PFSK-1 (cell line): ENCODE results near the gene CRYAB. TPM values are rescaled to one million over a fixed set of nuclear protein-coding genes. Genes with fewer than 3 reads are reported as not detected.

Source experiments
- FOXP2 ChIP-seq: optimal IDR thresholded peaks from 2 replicates; pipeline ENCODE3; 2011; ENCODE audit warnings: borderline replicate concordance, control low read depth, inconsistent platforms; ENCODE audit not compliant: insufficient read depth; ENCODE audit errors: extremely low read length, extremely low read depth
- POLR2AphosphoS5 ChIP-seq: IDR thresholded peaks from 2 replicates; pipeline ENCODE4 v1.6.1; 2012; ENCODE audit warnings: low read depth, mild to moderate bottlenecking, control low read depth, low read length, moderate library complexity
- SIN3A ChIP-seq: IDR thresholded peaks from 2 replicates; pipeline ENCODE4 v1.6.1; 2012; ENCODE audit warnings: mild to moderate bottlenecking, low read length, moderate library complexity, borderline replicate concordance; ENCODE audit not compliant: insufficient read depth
- TAF1 ChIP-seq: IDR thresholded peaks from 2 replicates; pipeline ENCODE4 v1.6.1; 2012; ENCODE audit warnings: low read length, control low read depth, borderline replicate concordance; ENCODE audit not compliant: insufficient read depth
- polyA plus RNA-seq: library from polyadenylated mRNA; unstranded; fragments of >200 nt; gene quantifications from one replicate; pipeline ENCODE4 v1.2.1, GENCODE V29; 2012; ENCODE audit warnings: low read depth, missing spikeins; ENCODE audit not compliant: insufficient read length
- TF ChIP-seq, protein P1 (sequence below), 2 experiments: IDR thresholded peaks; 2 replicates each; pipeline versions ENCODE4 v1.6.1 to v1.8.0; 2011 to 2012; ENCODE audit warnings: low read depth in 2 of 2, low read length in 2 of 2, control low read depth in 1 of 2, inconsistent platforms in 1 of 2, mild to moderate bottlenecking in 1 of 2, moderate library complexity in 1 of 2; ENCODE audit not compliant: insufficient read depth in 1 of 2

CRYAB gene, protein sequence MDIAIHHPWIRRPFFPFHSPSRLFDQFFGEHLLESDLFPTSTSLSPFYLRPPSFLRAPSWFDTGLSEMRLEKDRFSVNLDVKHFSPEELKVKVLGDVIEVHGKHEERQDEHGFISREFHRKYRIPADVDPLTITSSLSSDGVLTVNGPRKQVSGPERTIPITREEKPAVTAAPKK
- polyA plus RNA-seq = 2.5 TPM

DNA sequence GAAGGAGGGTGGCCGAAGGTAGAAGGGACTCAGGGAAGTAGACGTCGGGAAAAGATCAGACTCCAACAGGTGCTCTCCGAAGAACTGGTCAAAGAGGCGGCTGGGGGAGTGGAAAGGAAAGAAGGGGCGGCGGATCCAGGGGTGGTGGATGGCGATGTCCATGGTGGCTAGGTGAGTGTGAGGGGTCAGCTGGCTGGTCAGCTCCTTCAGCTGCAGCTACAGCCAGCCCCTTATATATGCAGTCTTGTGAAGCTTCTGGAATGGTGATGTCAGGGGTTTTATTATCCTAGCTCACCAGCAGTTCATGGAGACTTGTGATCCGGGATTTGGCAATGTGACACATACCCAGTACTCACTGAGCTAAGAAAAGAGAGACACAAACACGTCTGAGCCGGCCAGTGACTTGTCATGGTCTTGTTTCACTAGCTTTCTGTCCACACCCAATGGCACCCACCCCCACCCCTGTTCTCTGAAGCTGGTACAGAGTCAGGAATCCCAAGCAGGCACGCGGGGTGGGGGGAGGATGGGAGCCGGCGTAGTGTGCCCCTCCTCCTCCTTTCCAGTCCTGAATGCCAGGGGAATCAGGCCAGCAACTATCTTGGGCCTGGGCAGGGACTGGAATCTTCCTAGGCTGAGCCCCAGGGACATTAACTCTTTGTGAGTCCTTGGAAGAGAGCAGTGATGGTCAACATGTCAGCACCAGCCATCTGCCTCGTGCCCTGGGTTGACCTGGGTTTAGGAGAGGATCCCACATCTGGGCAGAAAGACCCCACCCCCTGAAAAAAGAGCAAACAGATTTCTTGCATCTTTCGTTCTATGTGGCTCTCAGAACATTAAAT, at the start of gene CRYAB:
TSS of gene CRYAB (minus strand) at position 208 of the 839 bp plus-strand sequence. CDS start at position 162, 46 bp downstream.
- TF ChIP-seq, protein P1, sequence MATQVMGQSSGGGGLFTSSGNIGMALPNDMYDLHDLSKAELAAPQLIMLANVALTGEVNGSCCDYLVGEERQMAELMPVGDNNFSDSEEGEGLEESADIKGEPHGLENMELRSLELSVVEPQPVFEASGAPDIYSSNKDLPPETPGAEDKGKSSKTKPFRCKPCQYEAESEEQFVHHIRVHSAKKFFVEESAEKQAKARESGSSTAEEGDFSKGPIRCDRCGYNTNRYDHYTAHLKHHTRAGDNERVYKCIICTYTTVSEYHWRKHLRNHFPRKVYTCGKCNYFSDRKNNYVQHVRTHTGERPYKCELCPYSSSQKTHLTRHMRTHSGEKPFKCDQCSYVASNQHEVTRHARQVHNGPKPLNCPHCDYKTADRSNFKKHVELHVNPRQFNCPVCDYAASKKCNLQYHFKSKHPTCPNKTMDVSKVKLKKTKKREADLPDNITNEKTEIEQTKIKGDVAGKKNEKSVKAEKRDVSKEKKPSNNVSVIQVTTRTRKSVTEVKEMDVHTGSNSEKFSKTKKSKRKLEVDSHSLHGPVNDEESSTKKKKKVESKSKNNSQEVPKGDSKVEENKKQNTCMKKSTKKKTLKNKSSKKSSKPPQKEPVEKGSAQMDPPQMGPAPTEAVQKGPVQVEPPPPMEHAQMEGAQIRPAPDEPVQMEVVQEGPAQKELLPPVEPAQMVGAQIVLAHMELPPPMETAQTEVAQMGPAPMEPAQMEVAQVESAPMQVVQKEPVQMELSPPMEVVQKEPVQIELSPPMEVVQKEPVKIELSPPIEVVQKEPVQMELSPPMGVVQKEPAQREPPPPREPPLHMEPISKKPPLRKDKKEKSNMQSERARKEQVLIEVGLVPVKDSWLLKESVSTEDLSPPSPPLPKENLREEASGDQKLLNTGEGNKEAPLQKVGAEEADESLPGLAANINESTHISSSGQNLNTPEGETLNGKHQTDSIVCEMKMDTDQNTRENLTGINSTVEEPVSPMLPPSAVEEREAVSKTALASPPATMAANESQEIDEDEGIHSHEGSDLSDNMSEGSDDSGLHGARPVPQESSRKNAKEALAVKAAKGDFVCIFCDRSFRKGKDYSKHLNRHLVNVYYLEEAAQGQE (IDR thresholded peaks at IDR 0.05; ENCODE audit: insufficient read depth in 1 of 2, low read depth in 2 of 2, low read length in 2 of 2) = no peak
- TF ChIP-seq POLR2AphosphoS5 (no peak), SIN3A (no peak), TAF1 (no peak), FOXP2 (no peak)

DNA sequence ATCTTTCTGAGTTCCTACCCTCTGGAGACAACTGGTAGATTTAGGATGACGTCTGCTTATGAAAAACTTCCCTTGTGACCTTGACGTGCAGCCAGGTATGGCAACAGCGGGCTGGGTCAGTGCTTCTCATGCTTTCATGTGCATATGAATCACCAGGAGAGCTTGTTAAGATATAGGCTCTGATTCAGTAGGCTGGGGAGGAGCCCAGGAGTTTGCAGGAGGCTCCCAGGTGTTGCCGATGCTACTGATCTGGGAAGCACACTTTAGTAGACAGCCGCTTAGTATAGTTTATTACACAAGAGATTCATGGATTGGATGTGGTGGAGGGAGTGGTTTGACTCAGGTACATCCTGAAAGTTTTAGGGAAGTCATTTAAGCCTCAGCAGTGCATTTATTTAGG, 49.3 kb upstream of the CRYAB start:
- TF ChIP-seq TAF1 = no peak
- TF ChIP-seq POLR2AphosphoS5 = no peak
- no peak for TF ChIP-seq FOXP2
- TF ChIP-seq, protein P1 (IDR thresholded peaks at IDR 0.05; ENCODE audit: insufficient read depth in 1 of 2, low read depth in 2 of 2, low read length in 2 of 2) = no peak
- no peak for TF ChIP-seq SIN3A

DNA sequence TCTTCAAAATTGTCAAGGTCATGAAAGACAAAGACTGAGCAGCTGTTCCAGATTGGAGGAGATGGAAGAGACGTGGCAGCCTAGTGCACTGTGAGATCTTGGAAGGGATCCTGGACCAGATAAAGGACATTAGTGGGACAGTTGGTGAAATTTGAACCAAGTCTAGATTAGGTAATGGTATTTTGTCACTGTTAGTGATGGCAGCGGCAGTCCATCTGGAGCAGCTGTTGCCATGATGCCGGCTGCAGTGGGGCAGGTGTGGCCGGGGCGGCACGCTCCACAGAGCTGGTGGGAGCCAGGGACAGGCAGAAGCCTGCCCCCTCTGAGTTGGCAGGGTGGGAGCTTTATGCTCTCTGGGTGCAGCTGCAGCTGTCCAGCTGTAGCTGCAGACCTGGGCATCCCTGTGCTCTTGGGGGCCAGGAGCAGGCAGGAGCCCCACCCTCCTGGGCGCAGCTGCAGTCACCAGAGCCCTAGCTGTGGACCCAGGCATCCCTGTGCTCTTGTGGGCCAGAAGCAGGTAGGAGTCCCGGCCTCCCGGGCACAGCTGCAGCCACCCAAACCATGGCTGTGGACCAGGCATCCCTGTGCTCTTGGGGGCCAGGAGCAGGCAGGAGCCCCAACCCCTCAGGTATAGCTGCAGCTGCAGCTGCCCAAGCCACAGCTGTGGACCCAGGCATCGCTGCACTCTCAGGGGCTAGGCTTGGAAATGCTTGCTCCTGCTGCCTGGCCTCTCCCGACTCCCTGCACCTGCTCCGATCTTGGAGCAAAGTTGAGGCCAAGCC, 46.3 kb upstream of the CRYAB start:
- TF ChIP-seq, protein P1 (IDR thresholded peaks at IDR 0.05; ENCODE audit: insufficient read depth in 1 of 2, low read depth in 2 of 2, low read length in 2 of 2) = no peak
- no peak for TF ChIP-seq TAF1
- TF ChIP-seq FOXP2 = no peak
- TF ChIP-seq POLR2AphosphoS5 = no peak
- TF ChIP-seq SIN3A = no peak

DNA sequence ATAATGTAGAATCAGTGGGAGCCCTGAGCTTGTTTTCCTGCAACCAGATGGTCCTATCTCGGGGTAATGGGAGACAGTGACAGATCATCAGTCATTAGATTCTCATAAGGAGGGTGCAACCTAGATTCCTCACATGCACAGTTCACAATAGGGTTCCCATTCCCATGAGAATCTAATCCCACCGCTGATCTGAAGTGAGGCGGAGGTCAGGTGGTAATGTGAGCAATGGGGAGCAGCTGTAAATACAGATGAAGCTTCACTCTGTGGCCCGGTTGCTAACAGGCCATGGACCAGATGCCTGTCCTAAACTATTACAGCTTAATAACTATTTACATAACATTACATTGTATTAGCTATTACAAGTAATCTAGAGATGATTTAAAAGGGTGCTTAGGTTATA, 42.6 kb upstream of the CRYAB start:
- TF ChIP-seq TAF1 = no peak
- TF ChIP-seq FOXP2 = no peak
- no peak for TF ChIP-seq POLR2AphosphoS5

DNA sequence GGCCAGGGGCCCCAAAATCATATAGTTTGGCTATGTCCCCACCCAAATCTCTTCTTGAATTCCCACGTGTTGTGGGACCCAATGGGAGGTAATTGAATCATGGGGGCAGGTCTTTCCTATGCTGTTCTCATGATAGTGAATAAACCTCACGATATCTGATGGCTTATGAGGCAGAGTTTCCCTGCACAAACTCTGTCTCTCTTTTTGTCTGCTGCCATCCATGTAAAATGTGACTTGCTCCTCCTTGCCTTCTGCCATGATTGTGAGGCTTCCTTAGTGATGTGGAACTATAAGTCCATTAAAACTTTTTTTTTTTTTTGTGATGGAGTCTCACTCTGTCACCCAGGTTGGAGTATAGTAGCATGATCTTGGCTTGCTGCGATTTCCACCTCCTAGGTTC, 40.0 kb upstream of the CRYAB start:
- TF ChIP-seq, protein P1 (IDR thresholded peaks at IDR 0.05; ENCODE audit: insufficient read depth in 1 of 2, low read depth in 2 of 2, low read length in 2 of 2) = no peak
- TF ChIP-seq POLR2AphosphoS5 (no peak), FOXP2 (no peak), SIN3A (no peak), TAF1 (no peak)
